Esophagus mucosa (tissue), 1 donor: ENCODE measurements around the gene NMNAT2. TPM values are rescaled to one million over a fixed set of nuclear protein-coding genes. Genes with fewer than 3 reads are reported as not detected.

ENCODE experiments used
- ATAC-seq: fragments of 200-7000 bp; cut with Tn5 transposase; one replicate; pipeline ENCODE4 v1.9.1; 2020
- total RNA-seq: library from RNA; stranded (reverse); gene quantifications from one replicate; pipeline ENCODE4 v1.2.4, GENCODE V29; 2023
- donor health status: DM: yes; HTN: yes; CAD: no.

Gene NMNAT2
- total RNA-seq, 1 donor from 2014 or later, result 0.04 TPM

DNA sequence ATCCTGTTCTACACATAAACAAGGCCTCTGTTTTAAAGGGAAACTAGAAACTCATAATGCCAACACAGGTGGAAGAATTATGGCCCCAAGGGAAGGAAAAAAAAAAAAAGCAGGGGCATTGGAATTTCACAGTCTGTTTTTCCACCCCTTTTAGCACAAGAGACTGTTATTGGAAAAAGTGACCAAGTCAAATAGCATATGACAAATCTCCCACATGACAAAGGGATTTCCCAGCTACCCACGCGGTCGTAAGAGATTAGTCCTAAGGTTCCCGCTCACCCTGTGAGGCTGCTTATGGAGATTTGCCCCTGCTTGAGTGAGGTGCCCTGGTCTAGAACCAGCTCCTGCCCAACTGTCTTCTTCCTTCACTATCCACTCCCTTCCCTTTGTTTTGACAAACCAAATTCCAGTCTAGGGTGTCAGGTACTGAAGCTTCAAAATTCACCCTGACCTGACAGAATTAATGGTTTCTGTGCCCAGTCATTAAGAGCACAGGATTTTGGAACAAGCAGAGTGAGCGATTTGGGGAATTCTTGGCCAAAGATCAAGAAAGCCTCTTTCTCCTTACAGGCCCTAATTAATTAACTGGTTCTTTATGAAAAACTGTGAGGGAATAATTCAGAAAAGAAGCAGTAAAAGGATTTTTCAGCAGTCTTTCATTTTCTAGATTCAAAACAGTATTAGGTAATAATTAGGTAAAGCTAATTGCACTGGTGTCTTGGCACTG lies 107.3 kb downstream of the NMNAT2 start:
- peak; percentile 42 for ATAC-seq

- ATAC-seq, result no peak
These were observed 109.5 kb downstream of the NMNAT2 start for GRCh38 chr1:183308719-183309118.

GRCh38 chr1:183306317-183307042 lies 111.7 kb downstream of the NMNAT2 start:
- no peak for ATAC-seq

DNA sequence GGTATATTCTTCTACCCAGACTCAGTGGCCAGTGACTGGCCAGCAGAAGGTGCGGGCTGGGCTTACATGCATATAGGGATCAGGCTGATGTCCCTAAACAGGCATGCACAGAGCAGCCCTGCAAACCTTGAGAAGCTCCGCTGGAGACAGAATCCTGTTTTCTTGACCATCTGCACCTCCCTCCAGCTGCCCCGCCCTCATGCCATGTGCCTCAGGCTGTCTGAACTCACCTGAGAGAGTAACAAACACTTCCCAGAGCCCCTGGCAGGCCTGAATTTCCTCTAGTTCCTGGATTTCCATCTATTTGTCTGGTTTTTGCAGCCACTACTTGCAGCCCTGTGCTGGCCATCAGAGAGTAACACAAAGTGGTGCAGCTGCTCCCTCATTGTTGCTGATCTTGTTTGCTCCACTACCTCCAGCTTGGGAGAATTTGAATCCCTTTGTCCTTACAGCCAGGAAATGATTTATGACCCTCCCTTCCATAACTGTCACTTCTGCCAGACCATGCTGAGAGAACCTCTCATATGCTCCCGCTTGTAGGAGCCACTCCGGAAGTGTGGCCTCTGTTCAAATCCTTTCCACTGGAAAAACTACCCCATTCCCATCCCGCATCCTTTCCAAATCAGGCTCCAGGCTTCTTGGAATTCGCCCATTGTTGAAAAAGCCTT lies 113.6 kb downstream of the NMNAT2 start:
- ATAC-seq, result no peak

DNA sequence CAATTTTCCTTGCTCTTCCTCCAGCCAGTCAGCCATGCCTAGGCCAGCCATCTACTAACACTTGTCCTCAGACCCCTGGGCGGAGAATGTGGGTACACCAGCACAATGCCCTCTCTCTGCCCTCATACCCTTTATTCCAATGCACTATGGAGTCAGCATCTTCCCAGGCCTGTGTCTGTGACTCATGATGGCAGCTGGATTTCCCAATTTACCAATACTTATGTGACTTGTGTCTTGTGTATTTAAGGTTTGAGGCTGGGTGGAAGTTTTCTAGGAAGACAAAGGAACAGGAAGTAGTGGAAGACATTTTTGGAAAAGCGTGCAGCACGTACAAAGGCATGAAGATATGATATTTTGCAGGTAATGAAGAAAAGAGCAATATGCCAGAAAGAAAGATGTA lies 114.3 kb downstream of the NMNAT2 start:
- ATAC-seq, result peak; percentile 13

DNA sequence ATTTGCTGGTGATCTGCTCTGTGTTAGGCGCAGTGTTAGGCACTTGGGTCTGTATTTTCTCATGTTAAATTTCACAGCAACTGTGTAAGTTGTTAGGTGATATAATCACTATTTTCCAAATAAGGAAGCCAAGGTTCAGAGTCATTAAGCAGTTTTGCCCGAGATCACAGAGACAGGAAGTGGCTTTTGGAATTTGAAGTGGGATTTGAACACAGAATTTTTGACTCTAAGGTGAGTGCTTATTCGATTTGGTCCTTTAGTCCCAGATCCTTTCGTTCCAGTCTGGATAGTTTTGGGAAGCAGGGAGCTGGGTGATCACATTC lies 114.9 kb downstream of the NMNAT2 start:
- ATAC-seq, result no peak

GRCh38 chr1:183302452-183303322 lies 115.5 kb downstream of the NMNAT2 start:
- ATAC-seq, result no peak

DNA sequence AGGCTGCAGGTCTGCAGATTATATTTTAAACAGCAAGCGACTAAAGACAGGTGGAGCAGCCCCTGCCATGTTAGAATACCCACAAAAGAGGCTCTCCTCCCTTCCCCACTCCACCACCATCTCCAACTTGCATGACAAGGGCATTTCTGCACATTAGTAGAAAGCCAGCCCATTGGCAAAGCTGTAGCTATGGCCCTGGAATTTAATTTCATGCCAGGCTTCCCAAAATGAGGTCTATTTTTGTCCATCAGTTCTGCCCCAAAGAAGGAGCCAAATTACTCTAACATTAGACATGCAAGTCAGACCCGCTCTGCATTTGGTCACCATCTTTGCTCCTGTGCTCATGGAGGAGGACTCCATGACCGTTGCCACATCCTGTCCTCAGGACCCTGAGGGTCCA lies 116.9 kb downstream of the NMNAT2 start:
- ATAC-seq, result no peak

DNA sequence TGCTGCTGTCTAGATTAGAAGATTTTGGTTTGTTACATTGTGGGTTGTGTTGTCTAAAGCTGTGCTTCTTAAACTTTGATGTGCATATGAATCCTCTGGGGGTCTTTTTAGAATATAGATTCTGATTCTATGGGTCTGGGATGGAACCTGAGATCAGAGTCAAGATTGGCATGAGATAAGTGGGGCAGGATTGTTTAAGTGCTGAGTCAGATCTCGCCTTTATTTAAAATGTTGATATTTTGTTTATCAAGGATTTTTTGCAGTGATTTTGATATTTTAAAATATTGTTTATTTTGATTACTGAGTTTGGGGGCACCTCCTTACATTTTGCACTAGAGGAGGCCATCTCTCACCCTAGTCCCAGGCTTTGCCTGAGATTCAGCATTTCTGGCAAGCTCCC lies 117.4 kb downstream of the NMNAT2 start:
- ATAC-seq, result no peak

DNA sequence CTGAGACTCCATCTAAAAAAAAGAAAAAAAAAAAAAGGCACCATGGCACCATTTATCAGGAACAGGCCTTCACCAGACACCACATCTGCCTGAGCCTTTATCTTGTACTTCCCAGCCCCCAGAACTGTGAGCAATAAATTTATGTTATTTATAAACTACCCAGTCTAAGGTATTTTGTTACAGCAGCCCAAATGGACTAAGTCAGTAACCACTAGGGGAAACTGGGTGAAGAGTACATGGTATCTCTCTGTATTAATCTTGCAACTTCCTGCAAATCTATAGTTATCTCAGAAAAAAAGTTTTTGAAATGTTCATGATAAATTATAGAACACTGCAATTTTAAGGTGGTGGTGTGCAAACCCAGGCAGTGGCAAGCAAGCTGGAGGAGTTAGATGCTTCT lies 117.8 kb downstream of the NMNAT2 start:
- ATAC-seq, result no peak

DNA sequence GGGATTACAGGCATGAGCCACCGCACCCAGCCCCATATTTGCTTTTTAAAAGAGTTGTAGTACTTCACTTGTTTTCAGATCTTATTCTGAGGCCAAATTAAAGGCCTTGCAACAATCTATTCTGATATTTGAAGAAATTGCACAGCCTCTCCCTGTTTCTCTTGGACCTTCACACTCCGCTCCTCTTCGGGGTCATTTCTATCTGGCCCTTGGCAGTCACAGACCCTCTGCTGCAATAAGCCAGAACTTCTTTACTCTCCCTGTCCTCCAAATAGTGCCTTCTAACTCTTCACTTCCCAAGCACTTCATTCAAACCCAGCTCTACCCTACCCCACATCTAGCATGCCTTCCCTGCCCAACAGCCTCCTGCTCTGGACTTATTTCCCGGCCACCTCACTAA lies 121.4 kb downstream of the NMNAT2 start:
- ATAC-seq, result no peak

DNA sequence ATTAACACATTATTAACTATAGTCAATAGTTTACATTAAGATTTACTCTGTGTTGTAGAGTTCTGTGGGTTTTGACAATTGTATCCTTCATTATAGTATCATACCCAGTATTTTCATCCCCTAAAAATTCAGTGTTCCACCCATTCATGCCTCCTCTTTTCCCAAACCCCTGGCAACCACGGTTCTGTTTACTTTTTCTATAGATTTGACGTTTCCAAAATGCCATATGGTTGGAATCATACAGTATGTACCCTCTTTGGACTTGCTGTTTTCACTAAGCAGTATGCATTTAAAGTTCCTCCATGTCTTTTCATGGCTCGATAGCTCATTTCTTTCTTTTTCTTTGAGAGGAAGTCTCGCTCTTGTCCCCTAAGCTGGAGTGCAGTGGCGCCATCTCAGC lies 122.7 kb downstream of the NMNAT2 start:
- ATAC-seq, result no peak

- no peak for ATAC-seq
These were observed 124.3 kb downstream of the NMNAT2 start for GRCh38 chr1:183293876-183294275.

DNA sequence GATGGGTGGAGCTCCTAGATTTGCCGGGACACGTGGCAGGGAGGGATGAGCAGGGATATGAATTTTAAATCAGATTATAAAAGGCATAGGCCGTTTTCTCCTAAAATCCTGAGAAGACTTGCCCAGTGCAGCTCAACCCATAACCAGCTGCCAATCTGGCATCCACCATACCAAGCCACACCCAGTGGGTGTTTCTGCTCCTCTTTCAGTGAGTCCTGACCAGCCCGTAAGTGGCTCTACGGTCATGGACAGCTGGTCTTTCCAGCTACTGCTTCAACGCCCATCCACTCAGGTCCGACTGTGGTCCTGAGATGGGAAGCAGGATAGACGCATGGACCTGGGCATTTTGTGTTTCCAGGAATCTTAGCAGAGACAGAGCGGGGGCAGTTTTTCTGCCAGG lies 124.9 kb downstream of the NMNAT2 start:
- ATAC-seq, result peak; percentile 60

- no peak for ATAC-seq
These were observed 126.2 kb downstream of the NMNAT2 start for GRCh38 chr1:183291802-183292514.

DNA sequence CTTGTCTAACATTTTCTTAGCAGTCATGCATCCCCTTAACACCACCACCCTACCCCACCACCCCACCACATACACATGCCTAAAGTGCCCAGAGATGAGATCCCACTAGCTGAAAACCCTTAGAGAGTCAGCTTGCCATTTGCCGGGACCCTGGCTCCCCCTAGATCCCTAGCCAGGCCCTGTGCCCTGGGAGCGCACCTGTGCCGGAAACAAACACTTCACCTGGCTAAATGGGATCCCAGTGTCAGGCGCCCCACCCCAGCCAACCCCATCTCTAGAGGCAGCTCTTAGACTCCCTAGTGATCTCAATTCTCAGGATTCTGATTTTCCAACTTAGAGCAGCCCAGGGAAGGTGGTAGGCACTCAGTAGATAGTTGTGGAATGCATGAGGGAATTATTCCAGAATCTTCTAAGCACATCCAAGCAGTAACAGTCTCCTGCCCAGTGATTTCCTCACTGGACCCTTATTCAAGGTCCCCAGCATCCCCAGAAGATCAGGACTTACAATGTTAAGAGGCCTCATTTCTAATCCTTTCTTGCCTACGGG lies 126.9 kb downstream of the NMNAT2 start:
- ATAC-seq, result no peak

DNA sequence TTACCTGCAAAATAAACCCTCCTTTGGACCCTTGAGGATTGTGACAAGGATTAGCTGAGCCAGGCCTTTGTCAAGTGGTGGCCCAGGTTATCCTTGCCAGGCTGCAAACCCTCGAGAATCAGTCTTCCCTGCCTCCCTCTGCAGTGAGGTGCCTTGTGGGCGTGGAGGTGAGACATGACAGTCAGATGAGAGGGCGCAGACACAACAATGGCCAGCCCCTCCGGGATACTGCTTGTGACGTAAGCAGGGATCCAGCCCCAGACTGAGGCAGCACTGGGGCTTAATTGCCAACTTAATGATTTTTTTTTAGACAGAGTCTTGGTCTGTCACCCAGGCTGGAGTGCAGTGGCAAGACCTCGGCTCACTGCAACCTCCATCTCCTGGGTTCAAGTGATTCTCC lies 127.6 kb downstream of the NMNAT2 start:
- no peak for ATAC-seq

GRCh38 chr1:183289051-183289496 lies 129.1 kb downstream of the NMNAT2 start:
- ATAC-seq, result no peak

- no peak for ATAC-seq
These were observed 129.6 kb downstream of the NMNAT2 start for GRCh38 chr1:183288583-183288982.

DNA sequence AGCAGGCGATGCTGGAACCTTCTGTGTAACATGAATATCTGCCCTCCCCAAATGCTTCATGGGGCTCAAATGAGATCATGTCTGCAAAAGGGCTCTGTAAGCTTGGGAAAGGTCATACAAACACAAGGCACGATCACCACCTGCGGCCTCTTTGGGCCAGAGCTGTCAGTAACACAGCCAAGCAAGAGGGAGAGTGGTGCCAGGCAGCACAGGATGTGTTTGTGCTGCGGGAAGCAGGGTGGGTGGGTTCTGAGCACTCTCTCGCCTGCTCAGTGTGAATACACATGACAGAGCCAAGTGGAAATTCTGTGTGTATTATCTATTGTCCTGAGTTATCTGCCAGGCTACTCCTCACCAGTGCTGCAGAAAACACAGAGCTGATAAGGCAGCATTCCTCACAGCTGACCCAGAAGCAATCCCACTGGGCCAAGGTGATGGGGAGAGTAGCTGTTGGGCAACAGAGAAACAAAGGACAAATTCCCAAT lies 130.9 kb downstream of the NMNAT2 start:
- ATAC-seq, result peak; percentile 24

DNA sequence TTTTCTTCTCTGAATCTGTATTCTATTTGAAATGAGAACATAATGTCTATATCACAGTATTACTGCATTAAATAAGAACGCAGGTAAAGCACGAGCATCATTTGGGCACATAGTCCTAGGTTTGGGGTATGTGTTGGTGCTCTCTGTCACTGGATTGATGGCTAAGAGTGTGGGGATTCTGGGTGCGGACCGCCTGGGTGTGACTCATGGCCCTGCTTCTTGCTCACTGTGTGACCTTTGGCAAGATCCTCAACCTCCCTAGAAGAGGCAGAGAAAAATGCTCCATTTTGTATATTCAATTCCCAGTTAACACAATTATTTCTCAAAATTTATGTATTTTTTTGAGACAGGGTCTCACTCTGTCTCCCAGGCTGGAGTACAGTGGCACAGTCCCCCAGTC lies 132.4 kb downstream of the NMNAT2 start:
- no peak for ATAC-seq

DNA sequence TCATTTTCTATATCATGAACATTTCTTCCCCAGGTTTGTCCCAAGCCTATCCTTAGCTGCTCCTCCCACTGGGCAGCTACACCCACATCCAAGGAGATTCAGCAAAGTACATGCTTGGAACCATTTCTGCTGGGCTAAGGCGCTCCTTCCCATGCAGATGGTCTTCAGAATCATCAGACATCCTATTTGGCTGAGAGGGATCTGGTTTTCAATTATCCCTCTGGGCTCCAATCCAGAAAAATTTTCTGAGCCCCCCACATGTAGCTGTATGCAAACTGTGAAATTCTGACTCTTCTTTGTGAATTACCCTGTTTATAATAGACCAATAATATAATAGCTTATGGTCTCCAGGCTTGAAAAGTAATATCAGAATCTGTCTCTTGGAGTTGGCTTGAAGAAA lies 132.9 kb downstream of the NMNAT2 start:
- no peak for ATAC-seq
